LoVo (cell line): ENCODE results near the gene POLR1H.

ENCODE experiments used
- DNase-seq: peaks from one replicate; pipeline ENCODE4 v3.0.0-alpha.2; 2016; ENCODE audit warnings: low spot score

POLR1H gene

GRCh38 chr6:30062471-30063178 lies 1.6 kb downstream of the POLR1H start:
- DNase-seq = no peak

DNA sequence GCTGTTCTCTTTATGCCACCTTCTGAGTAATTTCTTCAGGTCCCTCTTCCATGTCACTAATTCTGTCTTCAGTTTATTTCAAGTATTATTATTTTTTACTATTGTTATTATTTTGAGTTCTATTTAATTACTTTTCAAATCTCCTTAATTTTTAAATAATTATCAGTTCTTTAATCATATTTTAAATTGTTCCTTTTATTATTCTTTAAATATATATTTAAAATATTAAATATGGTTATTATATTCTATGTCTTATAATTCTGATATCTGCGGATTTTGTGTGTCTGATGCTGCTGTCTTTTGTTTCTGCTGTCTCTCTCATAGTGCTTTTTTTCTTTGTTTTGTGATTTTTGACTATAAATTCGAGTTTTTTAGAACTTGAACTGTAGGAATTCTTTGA lies 2.2 kb downstream of the POLR1H start:
- no peak for DNase-seq

DNA sequence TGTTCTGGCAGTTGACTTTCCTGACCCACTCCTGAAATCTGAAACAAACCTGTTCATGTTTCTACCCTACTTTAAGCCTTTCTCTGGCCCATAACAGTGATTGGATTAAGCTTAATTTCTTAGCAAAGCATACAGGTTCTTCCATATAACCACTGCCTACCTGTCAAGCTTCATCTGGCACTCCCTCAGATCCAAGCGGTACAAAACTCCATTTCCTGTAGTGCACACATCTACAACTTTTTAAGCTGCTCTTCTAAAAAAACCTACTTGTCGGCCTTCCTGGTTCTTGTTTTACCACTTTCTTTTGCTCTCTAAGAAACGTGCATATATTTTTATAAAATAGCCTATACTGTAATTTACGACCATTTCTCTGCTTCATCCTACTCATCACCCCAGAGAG lies 5.0 kb downstream of the POLR1H start:
- DNase-seq = no peak

DNA sequence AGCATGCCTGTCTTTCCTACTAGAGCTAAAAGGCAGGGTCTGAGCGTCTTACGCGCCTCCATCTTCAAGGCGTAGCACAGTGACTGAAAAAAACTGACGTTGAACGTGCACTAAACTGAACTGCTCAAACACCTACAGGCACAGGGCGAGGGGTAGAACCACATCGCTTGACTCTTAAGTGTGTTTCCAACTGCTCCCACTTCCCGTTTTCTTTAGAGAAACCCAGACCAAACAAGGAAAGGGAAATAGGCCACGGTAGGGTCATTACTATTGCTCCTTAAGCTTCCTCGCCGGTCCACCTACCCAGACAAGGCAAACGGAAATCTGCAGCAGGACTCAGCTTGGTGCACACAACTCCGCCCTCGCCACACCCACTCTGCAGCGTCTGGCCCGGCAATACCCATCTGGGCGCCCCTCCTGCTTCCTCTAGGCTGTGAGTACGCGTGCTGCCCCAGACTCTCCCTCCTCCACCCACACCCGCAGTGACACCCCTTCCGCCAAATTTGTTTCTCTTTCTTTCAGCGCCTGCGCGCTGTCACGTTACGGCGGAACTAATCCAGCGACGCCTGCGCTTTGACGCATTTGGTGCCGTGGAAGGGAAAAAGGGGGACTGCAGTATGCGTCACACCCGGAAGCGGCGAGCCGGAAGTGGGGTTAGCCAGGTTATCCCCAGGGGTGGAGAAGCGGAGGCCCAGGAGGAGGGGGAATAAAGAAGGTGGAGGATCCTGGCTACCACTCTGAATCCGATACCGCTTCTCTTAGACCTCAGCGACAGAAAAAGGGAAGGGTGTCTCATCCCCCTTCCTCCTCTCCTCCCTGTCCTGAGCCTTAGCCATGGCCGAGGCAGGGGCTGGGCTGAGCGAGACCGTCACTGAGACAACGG lies 5.8 kb downstream of the POLR1H start, which contains the start of gene PPP1R11:
Gene PPP1R11 (plus strand): TSS at position 622 of the 883 bp plus-strand sequence. CDS start 213 bp downstream, at position 835.
- DNase-seq = peak; percentile 99

- DNase-seq = no peak
Observed at GRCh38 chr6:30067460-30068139, 6.5 kb downstream of the POLR1H start.

DNA sequence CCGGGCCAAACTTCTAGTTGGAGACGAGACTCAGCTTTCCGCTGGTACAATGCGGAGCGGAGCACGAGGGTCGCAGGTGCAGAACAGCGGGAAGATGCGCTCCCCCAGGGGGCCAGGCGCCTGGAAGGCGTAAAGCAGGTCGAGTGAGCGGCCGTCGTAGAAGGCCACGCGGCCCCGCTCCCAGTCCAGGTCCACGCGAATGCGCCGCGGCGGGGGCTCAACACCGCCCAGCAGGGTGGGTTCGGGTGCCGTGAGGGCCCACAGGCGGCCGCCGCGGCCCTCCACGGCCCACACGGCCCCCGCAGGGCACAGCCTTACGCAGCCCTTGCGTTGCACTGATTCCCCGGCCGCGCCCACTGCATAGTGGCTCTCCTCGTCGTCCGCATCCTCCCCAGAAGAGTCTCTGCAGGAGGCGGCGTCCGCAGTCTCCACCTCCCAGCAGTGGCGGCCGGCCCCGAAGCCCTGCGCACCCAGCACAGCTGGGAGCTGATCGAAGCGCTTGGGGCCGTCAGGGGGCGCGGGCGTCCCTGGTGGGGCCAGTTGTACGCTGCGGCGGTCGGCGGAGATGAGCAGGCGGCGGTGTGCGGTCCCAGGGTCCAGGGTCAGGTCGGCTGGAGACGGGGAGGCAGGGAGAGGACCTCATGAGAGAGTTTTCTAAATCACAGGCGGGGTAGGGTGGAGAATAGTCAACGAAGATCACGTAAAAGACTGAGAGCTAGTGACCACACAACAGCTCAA lies 10.2 kb downstream of the POLR1H start:
- no peak for DNase-seq

- DNase-seq = no peak
Observed at GRCh38 chr6:30071858-30072257, 10.8 kb downstream of the POLR1H start.

DNA sequence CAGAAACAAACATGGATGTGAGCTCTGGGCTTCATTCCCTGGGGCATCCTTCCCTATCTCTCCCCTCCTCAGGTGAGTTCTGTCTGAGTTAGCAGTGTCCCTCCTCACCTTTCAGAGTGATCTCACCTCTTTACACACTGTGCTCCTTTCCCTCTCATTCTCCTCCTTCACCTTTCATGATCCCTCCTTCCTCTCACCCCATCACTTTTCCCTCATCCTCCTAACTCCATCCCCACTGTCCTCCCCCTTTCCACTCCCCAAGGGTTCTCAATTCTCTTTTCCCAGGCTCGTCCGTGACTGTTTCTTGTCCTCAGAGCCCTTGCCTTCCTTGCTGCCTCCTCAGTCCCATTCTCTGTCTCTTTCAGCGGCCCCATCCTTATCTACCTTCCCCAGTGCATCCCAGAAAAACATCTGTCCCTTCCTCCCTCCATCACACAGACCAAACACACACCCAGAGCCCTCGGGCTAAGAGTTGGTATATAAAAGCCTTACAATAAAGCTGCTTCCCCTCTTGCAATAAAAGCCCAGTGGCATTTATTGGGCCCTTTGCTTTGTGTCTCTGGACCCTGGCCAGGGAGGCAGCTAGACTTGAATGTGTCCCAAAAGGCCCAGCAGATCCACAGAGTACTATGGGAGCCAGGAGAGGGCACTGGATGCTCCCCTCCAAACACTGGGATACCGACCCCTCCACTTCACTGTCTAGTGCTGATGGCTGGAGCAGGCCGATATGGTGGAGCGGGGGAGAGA lies 12.6 kb downstream of the POLR1H start:
- DNase-seq = no peak

- DNase-seq = no peak
Observed at GRCh38 chr6:30074331-30075093, 13.4 kb downstream of the POLR1H start.

DNA sequence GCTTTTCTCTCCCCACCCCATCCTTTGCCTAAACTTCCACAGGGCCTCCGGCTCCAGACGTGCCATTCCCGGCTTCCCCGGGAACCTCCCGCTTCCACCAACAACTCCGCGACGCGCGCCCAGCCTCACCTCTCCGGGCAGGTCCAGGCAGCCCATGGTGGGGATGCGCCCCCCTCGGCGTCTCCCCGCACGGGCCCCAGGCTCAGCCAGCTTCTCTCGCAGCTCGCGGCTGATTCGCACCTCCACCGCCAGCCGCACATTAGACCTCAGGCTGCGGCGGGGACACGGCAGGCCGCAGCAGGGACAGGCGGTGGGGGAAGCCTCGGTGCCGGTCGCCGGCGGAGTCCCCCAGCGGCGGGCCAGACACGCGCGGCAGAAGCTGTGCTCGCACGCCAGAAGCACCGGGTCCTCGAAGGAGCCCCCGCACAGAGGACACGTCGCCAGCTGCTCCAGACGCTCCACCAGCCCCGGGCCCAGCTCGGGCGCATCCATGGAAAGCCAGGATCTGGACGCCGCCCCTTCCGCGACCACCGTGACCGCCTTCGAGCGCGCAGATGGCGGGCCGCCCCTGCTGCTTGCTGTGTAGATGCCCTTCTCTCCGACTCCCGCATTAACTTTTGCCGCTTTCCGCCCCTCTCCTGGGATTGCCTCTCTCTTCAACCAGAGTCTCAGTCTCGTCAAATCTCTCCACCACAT lies 14.2 kb downstream of the POLR1H start, which contains the start of gene RNF39:
Gene RNF39 (minus strand): TSS at position 676 of the 696 bp plus-strand sequence. CDS start 184 bp downstream, at position 492.
- no peak for DNase-seq

DNA sequence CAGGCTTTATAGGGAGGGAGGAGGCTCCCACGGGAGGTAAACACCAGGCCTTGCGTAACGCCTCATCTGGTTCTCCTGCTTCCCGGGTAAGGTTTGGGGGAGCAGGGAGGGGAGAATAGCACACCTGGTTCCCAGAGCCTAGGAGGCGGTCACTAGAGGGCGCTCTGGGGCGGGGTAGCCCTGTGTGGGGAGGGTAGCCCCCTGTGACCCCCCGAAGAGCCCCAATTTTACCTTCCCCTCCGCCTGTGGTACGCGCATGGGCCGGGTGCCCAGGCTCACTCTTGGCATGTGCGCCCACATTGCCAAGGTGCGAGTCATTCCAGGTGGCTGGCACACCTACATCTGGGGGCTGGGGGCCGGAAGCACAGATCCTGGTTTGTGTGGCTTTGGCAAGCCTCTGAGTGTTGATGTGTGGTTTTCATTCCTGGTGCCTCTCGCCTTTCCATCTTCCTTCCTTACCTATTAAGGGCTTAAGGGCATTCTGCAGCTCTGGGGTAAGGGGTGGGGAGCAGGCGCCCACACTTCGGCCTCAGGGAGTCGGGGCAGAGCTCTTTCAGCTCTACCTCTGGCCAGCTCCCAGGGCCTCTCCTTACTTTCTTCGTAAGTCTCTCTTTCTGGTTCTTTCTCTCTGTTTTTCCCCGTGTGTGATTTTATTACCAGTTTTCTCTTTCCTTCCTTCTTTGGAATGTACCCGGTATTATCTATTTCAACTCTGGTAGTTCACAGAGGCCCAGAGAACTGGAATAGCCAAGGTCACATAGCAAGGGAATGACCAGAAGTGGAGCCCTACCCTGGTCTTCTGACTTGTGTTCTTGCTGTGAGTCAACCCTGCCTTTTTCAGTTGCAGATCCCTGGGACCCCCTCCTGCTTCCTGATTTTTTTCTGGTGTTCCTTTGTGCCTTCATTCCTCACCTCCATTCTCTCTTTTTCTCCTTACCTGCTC lies 15.0 kb downstream of the POLR1H start:
- DNase-seq = peak; percentile 87

DNA sequence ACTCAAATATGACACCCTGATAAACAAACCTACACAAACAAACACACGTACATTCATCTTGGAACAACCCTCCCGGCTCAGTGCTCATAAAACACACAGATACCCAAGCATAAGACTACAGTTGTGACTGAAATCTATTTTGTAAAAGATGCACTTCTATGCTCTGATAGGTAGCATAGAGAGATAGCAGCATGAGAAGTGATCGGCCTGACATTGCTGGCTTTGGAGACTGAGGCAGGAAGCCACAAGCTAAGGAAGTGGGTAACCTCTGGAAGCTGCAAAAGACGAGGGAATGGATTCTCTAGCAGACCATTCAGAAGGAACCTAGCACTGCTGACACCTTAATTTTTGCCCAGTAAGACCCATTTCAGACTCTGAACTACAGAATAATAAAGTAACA lies 16.2 kb downstream of the POLR1H start:
- DNase-seq = no peak

- DNase-seq = no peak
Observed at GRCh38 chr6:30087876-30088275, 26.8 kb downstream of the POLR1H start.

DNA sequence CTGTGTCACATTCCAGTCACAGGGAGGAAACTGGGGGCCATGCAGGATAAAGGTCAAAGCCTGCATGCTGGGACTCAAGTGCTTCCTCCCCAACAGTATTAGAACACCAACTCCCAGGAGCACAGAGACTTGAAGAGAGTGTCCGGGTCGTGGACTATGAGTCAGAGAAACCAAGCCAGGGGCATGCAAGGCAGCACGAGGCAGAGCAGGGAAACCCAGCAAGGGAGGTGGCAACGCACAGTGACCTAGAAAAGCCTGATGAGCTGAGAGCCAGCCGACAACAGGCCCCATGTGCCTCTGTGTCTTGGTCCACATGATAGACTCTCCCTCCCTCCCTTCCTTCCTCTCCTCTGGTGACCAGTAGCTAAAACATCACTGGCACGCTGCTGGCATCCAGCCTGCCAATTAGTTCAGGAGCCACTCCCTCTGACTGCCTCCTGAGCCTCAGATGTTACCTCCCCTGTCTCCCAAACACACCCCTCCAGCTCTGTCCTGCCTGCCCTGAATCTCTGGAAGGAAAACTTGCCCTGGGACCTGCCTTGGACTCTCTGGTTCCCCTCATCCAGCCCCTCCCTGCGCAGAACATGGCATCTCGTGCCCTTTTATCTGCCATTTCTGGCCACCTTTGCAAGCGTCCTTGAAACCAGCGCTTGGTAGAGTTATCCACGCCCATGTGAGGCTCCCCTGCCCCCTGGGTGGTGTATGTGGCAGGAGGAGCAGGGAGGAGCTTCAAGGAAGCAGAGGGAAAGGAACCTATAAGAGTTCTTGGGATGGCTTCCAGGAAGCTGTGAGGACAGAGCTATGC lies 30.7 kb downstream of the POLR1H start:
- peak; percentile 86 for DNase-seq

- no peak for DNase-seq
Observed at GRCh38 chr6:30092852-30093543, 31.9 kb downstream of the POLR1H start.

- no peak for DNase-seq
Observed at GRCh38 chr6:30093951-30094661, 33.0 kb downstream of the POLR1H start.
